Testis (tissue), 3 donors: ENCODE data around the gene LRRK1. TPM values are rescaled to one million over a fixed set of nuclear protein-coding genes. Genes with fewer than 3 reads are reported as not detected.

Experiments used
- DNase-seq: peaks from one replicate; pipeline ENCODE4 v3.0.0-alpha.2; 2019
- H3K27ac ChIP-seq, 2 donors: fragments of 200-600 bp; sonication (generic); one replicate each; pipeline ENCODE4 v1.5.1; 2019
- H3K27me3 ChIP-seq: fragments of 200-600 bp; sonication (generic); one replicate; pipeline ENCODE4 v1.5.1; 2019
- H3K36me3 ChIP-seq: fragments of 200-600 bp; sonication (generic); one replicate; pipeline ENCODE4 v1.5.1; 2017; ENCODE audit warnings: low read depth; ENCODE audit errors: missing control alignments
- H3K4me1 ChIP-seq: fragments of 200-600 bp; sonication (generic); one replicate; pipeline ENCODE4 v1.5.1; 2019
- H3K4me3 ChIP-seq, 2 donors: fragments of 200-600 bp; sonication (generic); one replicate each; pipeline ENCODE4 v1.5.1; 2017 to 2019
- H3K9me3 ChIP-seq: fragments of 200-600 bp; sonication (generic); one replicate; pipeline ENCODE4 v1.5.1; 2017
- CTCF ChIP-seq, 3 experiments: fragments of 450-650 bp in 2 of 3; fragments of 200-600 bp in 1 of 3; sonication (generic) in 1 of 3; IDR thresholded peaks; one replicate each; pipeline ENCODE4 v1.5.1; 2016 to 2019; ENCODE audit warnings: antibody characterized with exemption in 3 of 3, mild to moderate bottlenecking in 2 of 3, moderate library complexity in 1 of 3
- POLR2A ChIP-seq: fragments of 450-650 bp; IDR thresholded peaks from one replicate; pipeline ENCODE4 v1.6.1; 2017; ENCODE audit warnings: antibody characterized with exemption, mild to moderate bottlenecking, moderate library complexity
- WGBS, 2 donors: methylation state at CpG; one replicate each; pipeline ENCODE4 v1.1.5; 2018; 5-methylcytosine and 5-hydroxymethylcytosine counted together
- intact Hi-C: fragments of 100-400 bp; cut with DNase I; formaldehyde crosslinking; loops from one replicate; pipeline ENCODE4 v1.15.1; 2023; ENCODE audit warnings: low total_unique reads
- polyA plus RNA-seq: library from polyadenylated mRNA; stranded (reverse); fragments of 350-450 nt; fragmentation: Illumina TruSeq; extraction: RNeasy Lipid Tissue Mini Kit (QIAGEN cat#74804); gene quantifications from one replicate; pipeline ENCODE4 v1.2.3, GENCODE V29; 2014; ENCODE audit warnings: low read depth, low replicate concordance; ENCODE audit not compliant: insufficient read depth
- total RNA-seq, 2 donors: library from RNA; depleted of rRNA; stranded (reverse); fragments of >200 nt; gene quantifications; one replicate each; pipeline ENCODE4 v1.2.3, GENCODE V29; 2016

Gene LRRK1
- total and polyA plus RNA-seq, 3 donors from 2014 or later = 18.8 to 24.6 (median 23.0) TPM

DNA sequence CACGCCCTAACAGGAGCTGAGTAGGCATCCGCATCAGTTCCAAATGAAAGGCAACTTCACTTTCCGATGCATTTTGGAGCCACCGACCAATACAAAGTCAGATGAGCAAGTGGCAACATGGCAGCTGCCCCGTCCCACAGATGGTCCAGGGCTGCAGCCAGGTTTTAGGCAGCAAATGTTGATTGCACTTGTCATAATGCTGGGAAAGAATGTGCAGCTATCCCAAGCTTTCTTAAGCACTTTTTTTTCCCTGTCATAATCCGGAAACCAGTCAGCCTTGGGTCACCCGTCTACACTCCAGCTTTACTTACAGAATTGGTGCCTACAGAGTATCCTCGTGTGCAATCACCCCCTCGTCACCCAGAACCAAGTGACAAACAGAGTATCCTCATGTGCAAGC is 185.0 kb downstream of the LRRK1 start:
- Histone ChIP-seq H3K27me3 (no peaks in the 10 kb centered on the region), H3K9me3 (no peaks in the 10 kb centered on the region), H3K36me3 (no peaks in the 10 kb centered on the region), H3K4me3 (no peak overlapping the region), H3K27ac (no peak overlapping the region), H3K4me1 (no peaks in the 10 kb centered on the region)
- intact Hi-C loops = no loop called here
- WGBS, 2 donors = 94 to 95% methylated on average over 9 of the region's 9 CpGs
- TF ChIP-seq CTCF (IDR thresholded peaks at IDR 0.05) (no peak), POLR2A (no peak)
- no peak for DNase-seq

DNA sequence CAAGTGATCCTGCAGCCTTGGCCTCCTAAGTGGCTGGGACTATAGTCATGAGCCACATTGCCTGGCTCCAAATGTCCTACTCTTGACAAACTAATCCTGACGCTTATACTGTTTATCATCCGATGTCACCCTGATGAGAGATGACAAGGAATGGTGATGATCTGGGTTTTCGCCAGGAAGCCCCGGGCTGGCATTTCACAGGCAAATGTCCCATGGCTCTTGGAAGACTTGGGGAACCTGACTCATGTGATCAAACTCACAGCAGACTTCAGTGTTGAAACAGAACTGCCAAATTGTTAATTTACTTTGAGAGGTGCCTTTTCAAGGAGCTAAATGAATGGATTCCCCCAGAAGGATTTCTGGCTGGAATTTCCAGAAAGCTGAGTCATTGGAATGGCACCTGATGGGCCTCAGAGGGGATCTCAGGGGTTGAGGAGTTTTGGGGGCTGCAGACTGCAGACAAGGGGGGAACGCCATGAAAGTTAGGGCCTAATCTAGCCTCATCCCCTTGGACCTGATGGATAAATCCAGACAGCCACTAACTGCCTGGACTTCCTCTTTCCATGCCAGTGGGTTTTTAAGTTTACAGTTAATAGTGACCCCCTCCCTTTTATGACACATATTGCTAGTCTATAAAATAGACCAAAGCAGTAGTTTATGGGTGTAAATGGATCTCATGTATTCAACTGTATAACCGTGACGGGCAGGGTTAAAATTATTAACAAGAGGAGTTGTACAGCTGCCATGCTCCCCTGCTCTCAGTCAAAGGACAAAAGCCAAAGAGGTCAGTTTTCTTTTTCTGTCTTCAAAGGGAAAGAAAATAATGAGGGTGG is 186.1 kb downstream of the LRRK1 start:
- H3K9me3 ChIP-seq = no peaks in the 10 kb centered on the region
- no peak overlapping the region for H3K4me3 ChIP-seq
- no peaks in the 10 kb centered on the region for H3K36me3 ChIP-seq
- TF ChIP-seq CTCF (IDR thresholded peaks at IDR 0.05) = no peak
- TF ChIP-seq POLR2A = no peak
- intact Hi-C loops = no loop called here
- H3K27ac ChIP-seq = no peak overlapping the region
- H3K4me1 ChIP-seq = no peaks in the 10 kb centered on the region
- no peaks in the 10 kb centered on the region for H3K27me3 ChIP-seq
- WGBS, 2 donors = 88 to 91% methylated on average over 7 of the region's 7 CpGs
- DNase-seq = no peak

DNA sequence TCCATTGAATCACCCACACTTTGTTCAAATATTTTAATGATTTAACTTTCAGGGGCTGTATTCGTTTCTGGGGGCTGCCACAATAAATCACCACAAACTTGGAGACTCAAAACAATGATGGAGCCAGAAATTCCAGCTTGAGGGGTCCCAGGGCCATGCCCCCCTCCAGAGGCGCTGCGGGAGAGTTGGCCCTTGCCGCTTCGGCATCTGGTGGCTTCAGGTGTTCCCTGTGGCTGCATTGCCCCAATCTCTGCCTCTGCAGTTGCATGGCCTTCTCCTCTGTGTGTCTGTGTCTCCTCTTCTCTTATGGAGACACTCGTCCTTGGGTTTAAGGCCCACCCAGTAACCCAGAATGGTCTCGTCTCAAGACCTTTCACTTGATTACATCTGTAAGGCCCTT is 187.9 kb downstream of the LRRK1 start:
- Histone ChIP-seq H3K4me1 (no peaks in the 10 kb centered on the region), H3K36me3 (no peaks in the 10 kb centered on the region), H3K27me3 (no peaks in the 10 kb centered on the region), H3K27ac (no peak overlapping the region), H3K9me3 (no peaks in the 10 kb centered on the region), H3K4me3 (no peak overlapping the region)
- no peak for DNase-seq
- intact Hi-C loops = no loop called here
- WGBS, 2 donors = 82 to 97% methylated on average over 7 of the region's 7 CpGs
- no peak for TF ChIP-seq CTCF (IDR thresholded peaks at IDR 0.05)
- no peak for TF ChIP-seq POLR2A

DNA sequence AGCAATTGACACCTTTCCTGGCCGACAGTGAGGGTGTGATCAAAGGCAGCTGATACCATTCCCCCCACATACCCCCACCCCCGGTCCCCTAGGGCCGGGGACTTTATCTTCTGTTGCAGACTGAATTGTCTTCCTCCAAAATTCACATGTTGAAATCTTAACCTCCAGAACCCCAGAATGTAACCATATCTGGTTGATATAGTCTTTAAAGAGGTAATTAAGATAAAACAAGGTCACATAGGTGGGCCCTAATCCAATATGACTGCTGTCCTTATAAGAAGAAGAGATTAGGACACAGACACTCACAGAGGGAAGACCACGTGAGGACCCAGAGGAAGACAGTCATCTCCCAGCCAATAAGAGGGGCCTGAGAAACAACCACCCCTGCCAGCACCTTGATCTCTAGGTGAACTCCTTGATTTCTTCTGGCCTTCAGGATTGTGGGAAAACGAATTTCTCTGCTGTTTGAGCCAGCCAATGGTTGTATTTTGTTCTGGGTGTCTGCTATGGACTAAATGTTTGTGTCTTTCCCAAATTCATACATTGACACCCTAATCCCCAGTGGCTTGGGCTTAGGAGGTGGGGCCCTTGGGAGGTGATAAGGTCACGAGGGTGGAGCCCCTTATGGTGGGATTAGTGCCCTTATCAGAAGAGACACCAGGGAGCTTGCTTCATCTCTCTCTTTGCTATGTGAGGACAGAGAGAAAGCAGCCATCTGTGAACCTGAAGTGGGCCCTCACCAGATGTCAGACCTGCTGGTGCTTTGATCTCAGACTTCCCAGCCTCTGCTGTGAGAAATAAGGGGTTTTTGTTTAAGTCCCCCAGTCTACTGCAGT is 188.7 kb downstream of the LRRK1 start:
- no peak for DNase-seq
- intact Hi-C loops = no loop called here
- 78 to 85% methylated on average over 6 of the region's 6 CpGs for WGBS, 2 donors
- Histone ChIP-seq H3K9me3 (no peaks in the 10 kb centered on the region), H3K27ac (no peak overlapping the region), H3K4me1 (no peaks in the 10 kb centered on the region), H3K36me3 (no peaks in the 10 kb centered on the region), H3K4me3 (no peak overlapping the region), H3K27me3 (no peaks in the 10 kb centered on the region)
- no peak for TF ChIP-seq CTCF (IDR thresholded peaks at IDR 0.05)
- TF ChIP-seq POLR2A = no peak
